DOHH2 (cell line): ENCODE data around the gene PRAMEF8.
"Not testable (repeated sequence)": the region's sequence is repeated elsewhere in the genome, so short reads cannot be mapped to it uniquely, and the experiment has no call there.

Experiments
- H3F3A ChIP-seq: fragments of 200-600 bp; sonication (generic), shearing (Covaris generic); 2 replicates; pipeline ENCODE4 v1.6.0; 2016; ENCODE audit warnings: antibody characterized with exemption, mild to moderate bottlenecking; ENCODE audit not compliant: control insufficient read depth, insufficient read depth
- H3K27ac ChIP-seq: fragments of 200-600 bp; sonication (generic); 2 replicates; pipeline ENCODE4 v1.5.1; 2014; ENCODE audit warnings: low read depth, mild to moderate bottlenecking, low read length, moderate library complexity
- H3K27me3 ChIP-seq: fragments of 200-600 bp; sonication (generic); 2 replicates; pipeline ENCODE4 v1.6.1; 2014; ENCODE audit warnings: mild to moderate bottlenecking, low read length, mixed read lengths; ENCODE audit not compliant: control insufficient read depth
- H3K36me3 ChIP-seq: fragments of 200-600 bp; sonication (generic); 2 replicates; pipeline ENCODE4 v1.6.1; 2014; ENCODE audit warnings: mild to moderate bottlenecking, low read length, moderate library complexity, mixed read lengths; ENCODE audit not compliant: control insufficient read depth
- H3K4me1 ChIP-seq: fragments of 200-600 bp; sonication (generic); 2 replicates; pipeline ENCODE4 v1.6.1; 2014; ENCODE audit warnings: mild to moderate bottlenecking, low read length, mixed read lengths; ENCODE audit not compliant: control insufficient read depth
- H3K4me2 ChIP-seq: fragments of 200-600 bp; sonication (generic); 2 replicates; pipeline ENCODE4 v1.6.0; 2014; ENCODE audit warnings: mild to moderate bottlenecking, low read length, moderate library complexity
- H3K4me3 ChIP-seq: fragments of 200-600 bp; sonication (generic); 2 replicates; pipeline ENCODE4 v1.5.1; 2014; ENCODE audit warnings: mild to moderate bottlenecking, low read length, mixed read lengths
- H3K79me2 ChIP-seq: fragments of 200-600 bp; sonication (generic); 2 replicates; pipeline ENCODE4 v1.6.1; 2014; ENCODE audit warnings: mild to moderate bottlenecking, low read length, mixed read lengths; ENCODE audit not compliant: control insufficient read depth
- H3K9me2 ChIP-seq: fragments of 200-600 bp; sonication (generic); replicated peaks from 2 replicates; pipeline ENCODE4 v1.6.1; 2014; ENCODE audit warnings: mild to moderate bottlenecking, low read length, mixed read lengths; ENCODE audit not compliant: control insufficient read depth
- H3K9me3 ChIP-seq: fragments of 200-600 bp; sonication (generic); 2 replicates; pipeline ENCODE4 v1.6.1; 2014; ENCODE audit warnings: antibody characterized with exemption, low read length, mixed read lengths; ENCODE audit not compliant: control insufficient read depth, insufficient read depth
- H4K20me1 ChIP-seq: fragments of 200-600 bp; sonication (generic); 2 replicates; pipeline ENCODE4 v1.6.0; 2014; ENCODE audit warnings: low read depth, mild to moderate bottlenecking, antibody characterized with exemption, low read length, moderate library complexity; ENCODE audit not compliant: control insufficient read depth, insufficient read depth

The PRAMEF8 gene

GRCh38 chr1:13285037-13285436, at the start of gene PRAMEF8:
TSS of gene PRAMEF8 (minus strand) at chr1:13285137. CDS start at chr1:13284091, 1,046 bp downstream.
- H3K27me3 ChIP-seq, H3K4me1 ChIP-seq, H3F3A ChIP-seq, H3K79me2 ChIP-seq, H3K4me2 ChIP-seq, H3K9me2 ChIP-seq, H3K4me3 ChIP-seq, H4K20me1 ChIP-seq, H3K27ac ChIP-seq, H3K9me3 ChIP-seq, H3K36me3 ChIP-seq: not testable (repeated sequence)

- not testable (repeated sequence) for H3K9me2 ChIP-seq, H3K4me1 ChIP-seq, H3F3A ChIP-seq, H3K79me2 ChIP-seq, H4K20me1 ChIP-seq, H3K27ac ChIP-seq, H3K36me3 ChIP-seq, H3K4me2 ChIP-seq, H3K27me3 ChIP-seq, H3K9me3 ChIP-seq, H3K4me3 ChIP-seq
Observed at GRCh38 chr1:13315281-13315680, 30.3 kb upstream of the PRAMEF8 start, which contains the start of gene PRAMEF15. TSS of gene PRAMEF15 (plus strand) at chr1:13315581. CDS start at chr1:13318408, 2,827 bp downstream.

GRCh38 chr1:13303239-13303638, 18.3 kb upstream of the PRAMEF8 start, which contains the start of gene PRAMEF33:
TSS of gene PRAMEF33 (plus strand) at chr1:13303539. CDS start at chr1:13305955, 2,416 bp downstream.
- H3F3A ChIP-seq, H3K9me2 ChIP-seq, H3K79me2 ChIP-seq, H3K27ac ChIP-seq, H3K36me3 ChIP-seq, H3K9me3 ChIP-seq, H3K27me3 ChIP-seq, H3K4me1 ChIP-seq, H4K20me1 ChIP-seq, H3K4me3 ChIP-seq, H3K4me2 ChIP-seq: not testable (repeated sequence)

GRCh38 chr1:13302197-13302596, 17.3 kb upstream of the PRAMEF8 start:
- not testable (repeated sequence) for H3K4me2 ChIP-seq, H3K4me1 ChIP-seq

GRCh38 chr1:13298699-13299098, 13.8 kb upstream of the PRAMEF8 start:
- not testable (repeated sequence) for H3K9me2 ChIP-seq

More at GRCh38 chr1:13302197-13302596, 17.3 kb upstream of the PRAMEF8 start:
- not testable (repeated sequence) for H3K4me3 ChIP-seq, H3F3A ChIP-seq, H4K20me1 ChIP-seq, H3K27me3 ChIP-seq, H3K9me2 ChIP-seq, H3K27ac ChIP-seq, H3K79me2 ChIP-seq, H3K9me3 ChIP-seq, H3K36me3 ChIP-seq

GRCh38 chr1:13297216-13297931, 12.4 kb upstream of the PRAMEF8 start:
- not testable (repeated sequence) for H3K4me2 ChIP-seq, H3K9me2 ChIP-seq, H3K27ac ChIP-seq, H3K27me3 ChIP-seq, H3K9me3 ChIP-seq, H3K4me3 ChIP-seq, H4K20me1 ChIP-seq, H3K4me1 ChIP-seq, H3K79me2 ChIP-seq, H3F3A ChIP-seq, H3K36me3 ChIP-seq

More at GRCh38 chr1:13298699-13299098, 13.8 kb upstream of the PRAMEF8 start:
- not testable (repeated sequence) for H3F3A ChIP-seq, H3K4me1 ChIP-seq, H3K27ac ChIP-seq, H3K36me3 ChIP-seq, H3K27me3 ChIP-seq, H3K4me3 ChIP-seq, H4K20me1 ChIP-seq, H3K4me2 ChIP-seq, H3K9me3 ChIP-seq, H3K79me2 ChIP-seq

GRCh38 chr1:13289030-13289429, 4.1 kb upstream of the PRAMEF8 start:
- H3K79me2 ChIP-seq, H3K4me2 ChIP-seq, H3K27ac ChIP-seq, H3K4me1 ChIP-seq, H3F3A ChIP-seq, H3K27me3 ChIP-seq, H4K20me1 ChIP-seq, H3K4me3 ChIP-seq, H3K36me3 ChIP-seq, H3K9me3 ChIP-seq, H3K9me2 ChIP-seq: not testable (repeated sequence)

GRCh38 chr1:13279617-13280016, 5.3 kb downstream of the PRAMEF8 start:
- not testable (repeated sequence) for H3K9me3 ChIP-seq, H4K20me1 ChIP-seq, H3K27me3 ChIP-seq, H3K36me3 ChIP-seq, H3K4me3 ChIP-seq, H3K4me1 ChIP-seq, H3K9me2 ChIP-seq, H3F3A ChIP-seq, H3K27ac ChIP-seq, H3K79me2 ChIP-seq, H3K4me2 ChIP-seq
